Right lobe of liver (tissue), 6 donors: ENCODE results near the gene SPPL3. TPM values are rescaled to one million over a fixed set of nuclear protein-coding genes. Genes with fewer than 3 reads are reported as not detected.

Experiments
- ATAC-seq, 4 donors: fragments of 200-7000 bp; cut with Tn5 transposase; one replicate each; pipeline ENCODE4 v1.9.1; 2020; ENCODE audit warnings: mild to moderate bottlenecking in 4 of 4, moderate library complexity in 4 of 4
- DNase-seq, 3 donors: peaks; one replicate each; pipeline ENCODE4 v3.0.0-alpha.2; 2020
- H3K27ac ChIP-seq, 3 donors: fragments of 200-600 bp; one replicate each; pipeline ENCODE4 v1.8.0; 2022
- H3K27me3 ChIP-seq, 2 donors: fragments of 200-600 bp; one replicate each; pipeline ENCODE4 v1.8.0; 2022
- H3K36me3 ChIP-seq, 4 donors: fragments of 200-600 bp; sonication (generic) in 1 of 4; one replicate each; pipeline versions ENCODE4 v1.5.1 to v1.8.0; 2017 to 2022; ENCODE audit warnings: control low read depth in 1 of 4
- H3K4me1 ChIP-seq, 4 donors: fragments of 200-600 bp; sonication (generic) in 1 of 4; one replicate each; pipeline versions ENCODE4 v1.5.1 to v1.8.0; 2017 to 2022; ENCODE audit warnings: control low read depth in 1 of 4
- H3K4me3 ChIP-seq, 3 donors: fragments of 200-600 bp; one replicate each; pipeline ENCODE4 v1.8.0; 2022
- H3K9me3 ChIP-seq, 4 donors: fragments of 200-600 bp; sonication (generic) in 1 of 4; one replicate each; pipeline versions ENCODE4 v1.5.1 to v1.8.0; 2017 to 2022; ENCODE audit warnings: control low read depth in 1 of 4
- POLR2A ChIP-seq: fragments of 450-650 bp; IDR thresholded peaks from one replicate; pipeline ENCODE4 v1.6.1; 2017; ENCODE audit warnings: antibody characterized with exemption, mild to moderate bottlenecking
- WGBS: methylation state at CpG from one replicate; pipeline ENCODE4 v1.1.6; 2018; ENCODE audit warnings: low coverage, low lambda C conversion rate; ENCODE audit not compliant: insufficient coverage; ENCODE audit errors: missing lambda C conversion rate; 5-methylcytosine and 5-hydroxymethylcytosine counted together
- intact Hi-C, 2 donors: fragments of 100-400 bp; cut with DNase I; formaldehyde crosslinking; loops; one replicate each; pipeline versions ENCODE4 v1.11.2 to v1.14.1; 2022
- total RNA-seq, 6 experiments: library from RNA; depleted of rRNA in 2 of 6; stranded (reverse); fragments of >200 nt in 2 of 6; fragmentation: NEBNext Ultra II Directional in 3 of 6; extraction: Animal tissue kit (Norgen Biotek cat#: 25700) in 3 of 6; gene quantifications; one replicate each; pipeline versions ENCODE4 v1.1.0 to v1.2.4, GENCODE V29; 2016 to 2023
- TF ChIP-seq, protein P1 (sequence below), 4 donors: fragments of 200-600 bp in 3 of 4; fragments of 450-650 bp in 1 of 4; IDR thresholded peaks; one replicate each; pipeline versions ENCODE4 v1.5.1 to v1.8.0; 2016 to 2022; ENCODE audit warnings: antibody characterized with exemption in 4 of 4, mild to moderate bottlenecking in 2 of 4
- donor health status: DM: no; HTN: yes; CAD: no.
- donor health status: DM: no; HTN: no; CAD: no.
- donor health status: DM: no; HTN: no; CAD: no.
- donor health status: DM: no; HTN: yes; CAD: no.
- donor health status: DM: no; HTN: yes; CAD: no.

Gene SPPL3
- total RNA-seq, 6 experiments from 2014 or later, result 10.7 to 26.6 (median 16.9) TPM

DNA sequence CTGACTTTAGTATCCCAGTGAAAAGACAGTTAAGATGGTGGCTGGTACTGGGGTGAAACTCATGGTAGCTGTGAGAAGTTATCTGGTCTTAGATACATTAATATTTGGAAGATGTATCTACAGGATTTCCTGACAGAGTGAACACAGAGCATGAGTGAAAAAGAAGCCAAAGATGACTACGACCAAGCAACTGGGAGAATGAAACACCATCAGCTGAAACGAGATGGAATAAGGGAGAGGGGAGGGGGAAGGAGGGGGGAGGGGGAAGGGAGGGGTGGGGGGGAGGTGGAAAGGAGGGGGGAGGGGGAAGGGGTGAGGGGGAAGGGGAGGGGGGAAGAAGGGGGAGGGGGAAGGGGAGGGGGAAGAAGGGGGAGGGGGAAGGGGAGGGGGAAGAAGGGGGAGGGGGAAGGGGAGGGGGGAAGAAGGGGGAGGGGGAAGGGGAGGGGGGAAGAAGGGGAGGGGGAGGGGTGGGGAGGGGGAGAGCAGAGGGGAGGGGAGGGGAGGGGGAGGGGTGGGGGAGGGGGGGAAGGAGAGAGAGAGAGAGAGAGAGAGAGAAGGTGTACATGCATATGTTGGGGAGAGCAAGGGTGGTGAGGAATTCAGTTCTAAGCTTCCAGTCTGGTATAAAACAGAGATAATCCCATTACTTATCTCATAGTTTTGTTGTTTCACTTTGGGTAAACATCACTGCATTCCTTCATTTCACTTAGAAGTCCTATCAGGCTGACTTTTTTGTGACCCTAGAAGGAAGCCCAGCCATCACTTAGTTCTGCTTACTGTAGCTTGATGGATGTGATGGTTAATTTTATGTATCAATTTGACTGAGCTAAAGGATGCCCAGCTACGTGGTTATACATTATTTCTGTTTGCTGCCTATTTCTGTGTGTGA is 73.9 kb downstream of the SPPL3 start:
- 43% methylated on average over 3 of the region's 3 CpGs for WGBS
- no peak overlapping the region for H3K27ac ChIP-seq

DNA sequence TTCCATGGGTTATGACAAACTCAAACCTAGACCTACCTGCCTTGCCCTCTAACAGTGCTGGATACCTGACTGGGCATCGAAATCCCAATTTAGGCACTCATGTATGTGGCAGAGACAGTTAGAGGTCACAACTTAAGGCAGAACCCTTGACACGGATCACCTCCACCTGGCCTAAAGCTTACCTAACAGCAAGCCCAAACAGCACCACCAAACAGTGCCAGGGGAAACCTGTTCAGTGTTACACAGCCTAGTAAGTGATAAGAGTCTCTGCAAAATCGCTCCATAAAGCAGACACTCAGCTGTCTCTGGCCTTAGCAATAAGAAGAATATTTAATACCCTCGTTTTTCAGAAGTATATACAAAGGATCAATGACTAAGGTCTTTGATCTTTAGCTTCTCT is 77.8 kb downstream of the SPPL3 start:
- ATAC-seq (peak; percentile 36 to 59 (median 46)), DNase-seq (no peak)
- Histone ChIP-seq H3K27me3 (no peaks in the 10 kb centered on the region), H3K27ac (no peak overlapping the region), H3K36me3 (no peaks in the 10 kb centered on the region), H3K4me3 (no peak overlapping the region), H3K4me1 (peaks cover 0 to 32% (median 5%) of the 10 kb centered on the region in 4 donors), H3K9me3 (no peaks in the 10 kb centered on the region)
- no peak for TF ChIP-seq POLR2A
- TF ChIP-seq, protein P1, sequence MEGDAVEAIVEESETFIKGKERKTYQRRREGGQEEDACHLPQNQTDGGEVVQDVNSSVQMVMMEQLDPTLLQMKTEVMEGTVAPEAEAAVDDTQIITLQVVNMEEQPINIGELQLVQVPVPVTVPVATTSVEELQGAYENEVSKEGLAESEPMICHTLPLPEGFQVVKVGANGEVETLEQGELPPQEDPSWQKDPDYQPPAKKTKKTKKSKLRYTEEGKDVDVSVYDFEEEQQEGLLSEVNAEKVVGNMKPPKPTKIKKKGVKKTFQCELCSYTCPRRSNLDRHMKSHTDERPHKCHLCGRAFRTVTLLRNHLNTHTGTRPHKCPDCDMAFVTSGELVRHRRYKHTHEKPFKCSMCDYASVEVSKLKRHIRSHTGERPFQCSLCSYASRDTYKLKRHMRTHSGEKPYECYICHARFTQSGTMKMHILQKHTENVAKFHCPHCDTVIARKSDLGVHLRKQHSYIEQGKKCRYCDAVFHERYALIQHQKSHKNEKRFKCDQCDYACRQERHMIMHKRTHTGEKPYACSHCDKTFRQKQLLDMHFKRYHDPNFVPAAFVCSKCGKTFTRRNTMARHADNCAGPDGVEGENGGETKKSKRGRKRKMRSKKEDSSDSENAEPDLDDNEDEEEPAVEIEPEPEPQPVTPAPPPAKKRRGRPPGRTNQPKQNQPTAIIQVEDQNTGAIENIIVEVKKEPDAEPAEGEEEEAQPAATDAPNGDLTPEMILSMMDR (IDR thresholded peaks at IDR 0.05), result no peak
- intact Hi-C loops, result no loop called here
- WGBS, result 53% methylated on average over 2 of the region's 4 CpGs

More for the DNA sequence above, 73.9 kb downstream of the SPPL3 start:
- Histone ChIP-seq H3K36me3 (no peaks in the 10 kb centered on the region), H3K4me1 (peaks cover 0 to 29% (median 5%) of the 10 kb centered on the region in 4 donors), H3K9me3 (no peaks in the 10 kb centered on the region), H3K4me3 (no peak overlapping the region), H3K27me3 (no peaks in the 10 kb centered on the region)
- no peak for DNase-seq
- peak in 1 of 4 donors; percentile 10 for ATAC-seq
- intact Hi-C loops, result no loop called here
- TF ChIP-seq POLR2A, result no peak
- TF ChIP-seq, protein P1 (IDR thresholded peaks at IDR 0.05), result no peak

DNA sequence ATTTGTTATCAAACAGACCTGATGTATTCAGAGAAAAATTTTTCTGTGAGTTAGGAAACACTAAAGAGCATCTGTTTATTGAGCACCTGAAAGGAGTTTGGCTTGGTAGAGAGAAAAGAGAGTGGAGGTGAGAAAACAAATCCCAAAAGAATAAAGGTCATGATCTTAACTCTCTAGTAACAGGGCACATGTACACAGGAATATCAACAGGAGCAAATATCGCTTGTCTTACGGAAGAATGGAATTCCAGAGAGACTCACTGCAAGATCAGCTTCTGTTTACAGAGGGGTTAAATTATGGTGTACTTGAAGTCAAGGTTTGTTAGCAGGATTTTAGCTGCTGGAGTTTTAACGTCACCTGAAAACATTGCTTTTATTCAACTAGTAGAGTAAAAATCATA is 78.8 kb downstream of the SPPL3 start:
- DNase-seq (no peak), ATAC-seq (peak in 3 of 4 donors; percentile 22 to 61 (median 52))
- WGBS, result 51% methylated on average over 3 of the region's 3 CpGs
- Histone ChIP-seq H3K4me3 (no peak overlapping the region), H3K4me1 (peaks cover 0 to 32% (median 5%) of the 10 kb centered on the region in 4 donors), H3K27me3 (no peaks in the 10 kb centered on the region), H3K27ac (peak overlapping the region in 1 of 3 donors; percentile 2), H3K9me3 (no peaks in the 10 kb centered on the region), H3K36me3 (peaks cover 0 to 1% (median 0%) of the 10 kb centered on the region in 4 donors)
- no peak for TF ChIP-seq POLR2A
- intact Hi-C loops, result no loop called here

DNA sequence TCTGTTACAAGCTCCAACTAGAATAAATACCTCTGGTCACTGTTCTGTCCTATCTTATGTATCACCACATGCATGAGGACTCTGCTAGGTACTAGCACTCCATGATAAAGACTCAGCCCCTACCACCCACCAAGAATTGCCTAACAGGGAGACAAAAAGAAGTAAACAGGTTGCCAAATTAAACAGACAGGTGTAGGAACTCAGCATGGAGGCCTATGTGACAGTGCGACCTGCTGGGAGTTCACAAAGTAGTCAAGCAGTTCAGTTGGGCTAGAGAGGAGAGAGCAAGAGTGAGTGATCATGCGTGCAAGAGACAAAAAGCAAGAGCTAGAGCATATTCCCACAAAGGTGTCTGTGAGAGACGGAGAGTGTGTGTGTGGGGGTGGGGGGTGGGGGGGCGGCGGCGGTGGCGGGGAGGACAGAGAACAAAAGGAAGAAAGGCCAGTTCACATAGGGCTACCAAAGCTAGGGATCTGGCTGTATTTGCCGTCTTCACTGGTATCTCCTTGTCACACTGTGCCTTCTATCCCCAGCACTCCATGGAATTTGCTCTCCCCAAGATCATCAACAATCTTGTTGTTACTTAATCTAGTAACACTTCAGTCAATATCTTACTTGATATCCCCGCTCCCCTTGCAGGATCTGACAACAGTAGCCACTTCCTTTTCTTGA is 81.2 kb downstream of the SPPL3 start:
- DNase-seq (no peak), ATAC-seq (peak in 1 of 4 donors; percentile 34)
- TF ChIP-seq, protein P1 (IDR thresholded peaks at IDR 0.05), result no peak
- no peak for TF ChIP-seq POLR2A
- Histone ChIP-seq H3K4me1 (peaks cover 0 to 16% (median 4%) of the 10 kb centered on the region in 4 donors), H3K4me3 (no peak overlapping the region), H3K9me3 (no peaks in the 10 kb centered on the region), H3K36me3 (peaks cover 0 to 1% (median 0%) of the 10 kb centered on the region in 4 donors), H3K27me3 (no peaks in the 10 kb centered on the region), H3K27ac (no peak overlapping the region)
- intact Hi-C loops, result no loop called here
- WGBS, result 71% methylated on average over 8 of the region's 9 CpGs
